HG03103 (cell line): Measurements from ENCODE around the gene OR2AG1.
"Not testable (repeated sequence)": the region's sequence is repeated elsewhere in the genome, so short reads cannot be mapped to it uniquely, and the experiment has no call there.

Experiments used
- ATAC-seq: cut with Tn5 transposase; IDR thresholded peaks from one replicate; pipeline ENCODE4 v1.9.1; 2021; ENCODE audit warnings: low read depth; ENCODE audit not compliant: unreplicated experiment

OR2AG1 gene

DNA sequence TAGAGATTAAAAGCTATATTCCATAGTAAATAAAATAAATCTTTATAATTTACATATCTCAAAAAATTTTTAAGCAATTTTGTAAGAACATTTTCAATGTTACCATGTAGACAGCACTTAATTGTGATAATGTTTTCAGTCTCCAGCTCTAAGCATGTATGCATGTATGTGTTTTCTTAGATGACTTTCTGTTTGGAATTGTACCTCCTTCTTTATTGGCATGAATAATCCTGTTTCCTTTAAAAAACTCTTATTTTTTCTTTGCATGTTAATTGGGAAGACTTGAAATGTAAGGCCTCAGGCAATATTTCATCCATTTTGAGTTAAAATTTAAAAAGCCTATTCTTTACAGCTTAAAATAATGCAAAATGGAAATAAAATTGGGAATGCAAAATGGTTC lies 2.0 kb upstream of the OR2AG1 start:
- ATAC-seq = no peak

DNA sequence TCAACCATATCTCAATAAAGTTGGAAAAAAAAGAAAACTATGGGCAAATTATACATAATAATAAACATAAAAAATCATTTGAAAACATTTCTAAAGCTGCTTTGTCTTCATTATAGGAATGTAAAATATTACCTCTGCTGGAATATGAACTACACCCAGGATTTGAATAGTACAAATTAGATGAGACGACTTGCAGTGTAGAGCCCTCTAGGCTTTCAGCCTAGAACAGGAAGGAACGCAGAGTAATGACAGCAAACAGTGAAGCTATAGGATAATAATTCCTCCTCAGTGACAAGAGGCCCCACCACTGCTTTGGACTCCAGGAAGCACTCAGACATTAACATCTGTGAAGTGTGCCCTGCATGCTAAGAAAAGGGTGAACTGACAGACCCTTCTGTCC lies 7.7 kb downstream of the OR2AG1 start:
- ATAC-seq = no peak

DNA sequence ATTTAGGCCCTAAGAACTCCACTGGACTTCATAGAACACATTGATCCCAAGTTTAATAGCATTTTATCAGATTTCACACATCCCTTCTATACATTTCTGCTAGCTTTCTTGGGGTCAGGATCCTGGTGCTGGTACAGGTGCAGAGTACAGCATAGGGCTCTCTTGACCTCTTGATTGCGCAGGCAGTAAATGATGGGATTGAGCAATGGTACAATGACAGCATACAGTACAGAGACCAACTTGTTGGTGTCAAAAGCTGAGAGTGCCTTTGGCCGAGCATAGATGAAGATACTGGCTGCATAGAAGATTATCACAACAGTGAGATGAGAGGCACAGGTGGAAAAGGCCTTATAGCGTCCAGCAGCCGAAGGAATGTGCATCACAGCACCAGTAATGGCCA lies 11.8 kb downstream of the OR2AG1 start:
- ATAC-seq = no peak

DNA sequence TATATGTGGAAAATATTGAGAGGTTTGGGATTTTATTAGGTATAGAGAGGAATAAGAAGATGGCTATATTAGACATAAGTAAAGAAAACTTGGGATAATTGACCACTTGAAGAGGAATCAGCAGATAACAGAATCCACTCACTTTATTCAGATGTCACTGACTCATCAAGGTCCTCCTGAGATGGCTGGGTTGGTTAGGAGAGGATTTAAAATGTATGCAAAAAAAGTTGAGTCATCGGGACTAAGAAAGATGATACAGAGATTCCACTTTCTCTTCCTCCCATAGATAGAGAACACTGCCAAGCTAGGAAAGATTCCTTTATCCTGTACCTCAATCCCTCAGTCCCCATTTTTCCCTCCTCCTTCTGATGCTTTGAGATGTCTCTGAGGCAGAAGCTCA lies 16.6 kb downstream of the OR2AG1 start, which contains the start of gene OR6A2:
OR6A2 (minus strand) TSS at position 288 of the 400 bp plus-strand sequence. CDS start 3,981 bp downstream, outside the sequence.
- no peak for ATAC-seq

DNA sequence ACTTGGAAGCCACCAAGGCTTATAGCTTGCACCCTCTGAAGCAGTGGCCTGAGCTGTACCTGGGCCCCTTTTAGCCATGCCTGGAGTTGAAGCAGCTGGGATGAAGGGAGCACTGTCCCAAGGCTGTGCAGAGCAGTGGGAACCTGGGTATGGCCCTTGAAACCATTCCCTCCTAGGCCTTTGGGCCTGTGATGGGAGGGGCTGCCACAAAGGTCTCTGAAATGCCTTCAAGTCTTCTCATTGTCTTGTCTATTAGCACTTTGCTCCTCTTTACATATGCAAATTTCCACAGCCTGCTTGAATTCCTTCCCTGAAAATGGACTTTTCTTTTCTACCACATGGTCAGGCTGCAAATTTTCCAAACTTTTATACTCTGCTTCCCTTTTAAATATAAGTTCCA lies 18.3 kb downstream of the OR2AG1 start:
- ATAC-seq = not testable (repeated sequence)

DNA sequence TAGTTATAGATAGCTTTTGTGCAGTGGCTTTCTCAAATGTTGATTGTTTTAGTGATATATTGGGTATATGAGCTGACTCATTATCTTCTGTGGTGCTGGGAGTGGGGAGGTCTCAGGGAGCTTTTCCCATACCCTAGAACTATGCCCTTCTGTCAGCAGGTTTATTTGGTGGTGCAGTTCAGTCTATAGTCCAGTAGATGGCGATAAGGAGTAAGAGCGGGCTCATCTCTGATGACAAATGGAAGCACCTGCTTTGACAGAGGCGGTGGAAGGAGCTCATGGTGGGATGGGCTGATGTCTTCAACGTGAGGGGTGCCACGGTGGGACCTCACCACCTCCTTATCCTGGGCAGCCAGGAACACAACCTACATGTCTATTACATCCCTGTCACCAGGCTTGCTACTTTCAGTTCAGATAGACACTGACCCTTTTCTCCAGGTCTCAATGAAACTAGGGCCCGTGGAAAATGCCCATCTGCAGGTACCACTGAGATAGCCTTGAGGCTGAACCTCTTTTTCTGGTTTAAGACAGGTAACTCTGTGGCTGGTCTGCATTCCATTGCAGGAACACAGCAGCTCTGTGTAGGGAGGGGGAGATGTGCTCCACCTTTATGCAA lies 29.7 kb downstream of the OR2AG1 start:
- peak; percentile 89 for ATAC-seq

DNA sequence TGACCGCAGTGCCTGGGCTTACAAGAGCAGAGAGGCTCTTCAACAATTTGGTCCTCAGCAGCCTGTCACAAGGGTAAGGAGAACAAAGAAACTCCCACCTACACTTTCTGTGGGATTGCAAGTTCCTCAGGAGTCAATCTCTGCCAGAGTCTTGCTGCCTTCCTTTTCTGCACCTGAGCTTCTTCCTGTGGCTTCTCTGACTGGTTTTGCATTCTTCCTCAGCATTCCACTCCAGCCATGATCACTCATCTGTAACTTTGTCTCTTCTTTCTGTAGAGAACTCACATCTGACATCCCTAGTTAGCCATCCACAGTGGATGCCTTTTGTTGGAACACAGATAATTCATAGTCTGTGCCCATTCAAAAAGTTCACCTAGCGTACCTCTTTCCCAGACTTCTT lies 30.8 kb downstream of the OR2AG1 start:
- ATAC-seq = no peak

DNA sequence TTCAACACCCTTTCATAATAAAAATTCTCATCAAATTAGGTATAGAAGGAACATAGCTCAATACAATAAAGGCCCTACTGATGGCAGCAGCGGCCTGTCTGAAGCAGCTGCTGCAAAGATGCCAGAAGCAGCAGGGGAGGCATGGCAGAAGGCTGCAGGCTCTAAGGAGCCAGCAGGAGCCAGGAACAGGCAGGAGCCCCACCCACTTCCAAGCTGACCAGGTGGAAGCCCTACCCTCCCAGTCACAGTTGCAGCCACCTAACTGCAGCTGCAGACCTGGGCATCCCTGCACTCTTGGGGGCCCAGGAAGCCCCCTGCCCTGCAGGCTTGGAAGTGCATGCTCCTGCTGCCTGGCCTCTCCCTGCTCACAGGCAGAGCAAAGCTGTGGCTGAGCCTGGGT lies 34.9 kb downstream of the OR2AG1 start:
- ATAC-seq = no peak

DNA sequence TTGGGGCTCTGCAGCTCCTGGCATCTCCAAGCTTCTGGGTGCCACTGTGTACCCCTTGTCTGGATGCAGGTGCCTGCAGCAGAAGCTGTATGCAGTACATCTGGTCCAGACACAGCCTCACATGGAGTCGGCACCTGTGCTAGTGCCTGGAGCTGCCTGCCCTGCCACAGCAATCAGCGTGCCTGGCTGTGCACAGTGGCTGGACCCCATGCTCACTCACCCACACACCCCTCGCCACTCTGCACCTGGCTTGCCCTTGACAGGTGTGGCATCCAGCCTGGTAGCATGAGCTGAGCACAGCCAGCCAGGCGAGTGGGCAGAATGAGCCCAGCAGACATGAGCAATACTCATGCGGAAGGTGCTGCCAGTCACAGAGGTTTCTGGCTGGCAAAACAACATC lies 36.1 kb downstream of the OR2AG1 start:
- no peak for ATAC-seq

DNA sequence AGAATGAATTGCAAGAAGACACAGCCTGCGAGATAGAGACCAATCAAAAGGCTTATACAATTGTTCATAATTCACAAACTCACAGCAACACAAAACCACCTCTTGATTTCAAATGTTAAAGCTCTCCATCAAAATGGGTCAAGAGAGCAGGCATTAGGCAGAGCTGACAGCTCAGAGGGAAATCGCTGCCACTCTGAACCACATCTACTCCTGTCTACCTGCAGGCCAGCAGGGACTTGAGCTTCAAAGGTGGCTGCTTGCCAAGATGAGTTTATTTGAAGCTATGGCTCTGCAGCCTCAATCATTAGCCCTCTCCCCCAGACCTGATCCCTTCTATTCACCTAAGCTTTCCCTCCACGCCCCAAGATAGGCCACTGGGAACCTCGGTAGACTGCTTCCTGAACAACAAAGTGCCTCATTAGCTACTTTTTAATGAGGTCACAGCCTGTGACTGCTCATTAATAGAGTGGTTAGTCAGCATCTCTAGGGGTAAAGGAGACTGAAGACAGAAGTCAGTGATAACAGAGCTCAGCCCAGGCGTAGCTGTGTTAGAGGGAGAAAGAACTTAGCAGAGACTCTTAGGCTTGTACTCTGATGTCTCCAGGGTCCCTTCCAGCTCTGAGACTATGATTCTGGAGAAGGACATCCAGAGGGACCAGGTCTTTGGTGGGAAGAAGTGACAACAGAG lies 41.5 kb downstream of the OR2AG1 start:
- no peak for ATAC-seq

DNA sequence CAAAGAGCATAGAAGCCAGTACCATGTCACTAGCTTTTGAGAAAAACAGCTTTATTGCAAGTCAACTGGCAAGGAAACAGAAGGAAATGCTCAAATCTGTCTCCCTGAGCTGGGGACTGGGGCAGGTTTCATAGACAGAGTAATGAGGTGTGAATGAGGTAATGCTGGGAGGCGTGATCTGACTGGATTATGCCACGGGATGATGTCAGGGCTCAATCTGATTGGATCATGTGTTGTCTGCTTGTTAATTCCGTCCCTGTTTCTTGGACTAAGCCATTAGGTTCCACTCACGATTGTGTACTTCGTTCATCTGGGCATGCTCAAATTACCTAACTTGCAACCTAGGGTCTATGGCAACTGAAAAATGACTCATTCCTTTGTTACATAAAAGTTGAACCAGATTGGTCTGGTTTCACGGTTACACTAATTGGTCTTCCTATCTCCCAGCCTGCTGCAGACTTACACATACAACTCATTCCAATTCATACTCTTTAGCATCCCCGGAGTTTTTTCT lies 42.5 kb downstream of the OR2AG1 start:
- no peak for ATAC-seq

DNA sequence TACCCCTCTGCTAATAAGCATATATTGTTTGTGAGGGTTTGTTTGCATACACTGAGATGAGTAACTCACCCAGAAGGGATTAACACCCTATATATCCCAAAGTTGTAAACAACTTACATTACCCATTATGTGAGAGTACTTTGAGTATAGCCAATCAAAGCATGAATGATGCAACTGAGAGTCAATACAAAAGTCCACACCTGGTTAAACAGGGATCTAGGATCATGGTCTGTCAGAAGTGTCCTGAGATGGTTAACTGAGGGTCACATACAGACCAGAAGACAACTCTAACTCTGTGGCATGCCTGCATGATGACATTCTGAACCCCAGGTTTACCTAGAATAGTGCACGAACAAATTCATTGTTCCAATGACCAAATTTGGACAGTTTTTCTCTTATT lies 45.3 kb downstream of the OR2AG1 start:
- ATAC-seq = no peak

DNA sequence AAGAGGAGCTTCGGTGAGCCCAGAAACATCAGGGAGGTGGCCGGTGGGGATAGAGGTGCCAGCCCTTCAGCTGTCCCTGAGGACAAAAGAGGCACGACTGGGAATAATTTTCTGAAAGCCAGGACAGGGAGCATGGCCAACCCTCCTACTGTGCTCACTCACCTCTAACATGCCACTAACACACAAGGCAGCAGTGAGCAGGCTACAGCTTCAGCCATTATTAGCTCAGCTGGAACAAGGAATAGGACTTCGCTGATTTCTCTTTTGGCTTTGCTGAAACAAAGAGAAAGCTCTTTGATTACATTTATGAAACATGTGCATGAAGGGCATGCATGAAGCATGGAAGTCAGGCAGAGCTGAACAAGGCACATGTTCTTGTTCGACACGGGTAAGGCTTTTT lies 50.5 kb downstream of the OR2AG1 start:
- no peak for ATAC-seq

DNA sequence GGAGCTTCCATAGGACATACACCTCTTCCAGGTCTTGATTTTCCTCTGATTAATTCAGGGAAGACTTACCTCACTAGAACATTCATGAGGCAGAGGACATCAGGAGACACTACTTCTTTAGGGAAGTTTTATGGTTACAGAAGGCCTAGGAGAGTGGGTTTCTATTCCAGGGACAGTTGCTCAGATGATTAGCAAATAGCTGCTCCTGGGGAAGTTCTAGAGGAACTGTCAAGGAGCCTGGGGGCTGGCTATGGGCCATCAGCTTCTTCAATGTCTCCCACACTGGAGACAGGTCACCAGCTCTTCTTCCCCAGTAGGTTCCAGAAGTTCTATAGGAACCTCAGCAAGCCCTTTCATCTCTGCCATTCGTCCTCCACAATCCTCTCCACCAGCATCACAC lies 51.2 kb downstream of the OR2AG1 start:
- no peak for ATAC-seq
